Stimulated activated CD4-positive, alpha-beta T cell treated with anti-CD3 and anti-CD28 coated beads, TNF-alpha, amount 100 ng/mL, for 24 hours (primary cell): ENCODE data around the gene FBN2.

Experiments used
- DNase-seq, 3 experiments: peaks; one replicate each; pipeline ENCODE4 v3.0.0-alpha.2; 2020; ENCODE audit warnings: low read depth in 3 of 3

The FBN2 gene

DNA sequence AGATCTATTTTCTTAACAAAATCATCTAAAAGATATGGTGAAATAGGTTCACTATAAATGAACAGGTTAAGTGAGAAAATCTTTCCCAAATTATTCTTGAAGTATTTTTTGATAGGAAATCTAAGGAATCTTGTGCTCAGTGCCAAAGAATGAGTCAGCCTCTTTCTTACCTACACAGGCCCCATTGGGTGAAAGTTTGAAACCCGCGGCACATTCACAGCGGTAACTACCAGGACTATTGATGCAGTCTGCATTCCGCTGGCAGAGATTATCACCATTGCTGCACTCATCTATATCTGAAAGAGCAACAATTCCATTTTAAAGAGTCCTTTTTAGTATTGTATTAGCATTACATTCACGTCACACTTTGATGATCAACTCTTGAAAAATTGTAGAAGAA lies 232.7 kb downstream of the FBN2 start:
- DNase-seq, result no peak

DNA sequence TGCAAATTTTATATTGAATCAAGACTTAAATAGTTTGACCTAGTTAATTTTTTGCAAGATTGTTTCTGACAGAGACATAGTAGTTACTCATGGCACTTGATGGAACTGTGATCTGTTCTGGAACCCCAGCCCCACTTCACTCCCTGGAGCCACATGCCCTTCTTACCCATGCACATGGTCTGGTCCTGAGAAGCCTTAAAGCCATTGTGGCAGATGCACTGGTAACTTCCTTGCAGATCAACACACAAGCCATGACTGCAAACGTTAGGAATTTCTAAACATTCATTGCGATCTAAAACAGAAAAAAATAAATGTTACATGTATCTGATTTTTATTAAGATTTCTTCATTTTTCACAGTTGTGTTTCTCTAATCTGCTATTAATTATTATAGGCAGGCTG lies 233.3 kb downstream of the FBN2 start:
- DNase-seq, result no peak

DNA sequence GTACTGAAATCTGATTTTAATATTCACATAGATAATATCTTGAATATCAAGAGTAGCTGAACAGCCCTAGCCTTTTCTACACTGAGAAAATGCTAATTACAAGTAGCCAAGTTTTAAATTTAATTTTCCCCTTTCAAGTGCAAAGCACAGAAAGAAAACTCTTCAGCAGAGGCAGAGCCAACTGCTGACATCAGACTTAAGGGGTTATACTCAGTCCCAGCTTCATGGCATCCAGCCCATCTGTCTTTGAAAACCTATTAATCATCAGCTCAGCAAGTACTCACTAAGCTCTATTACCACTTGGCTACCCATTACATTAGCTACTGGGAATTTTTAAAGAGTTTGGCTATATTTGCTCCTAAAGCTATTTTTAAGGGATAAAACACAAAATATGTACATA lies 234.0 kb downstream of the FBN2 start:
- DNase-seq, result no peak

DNA sequence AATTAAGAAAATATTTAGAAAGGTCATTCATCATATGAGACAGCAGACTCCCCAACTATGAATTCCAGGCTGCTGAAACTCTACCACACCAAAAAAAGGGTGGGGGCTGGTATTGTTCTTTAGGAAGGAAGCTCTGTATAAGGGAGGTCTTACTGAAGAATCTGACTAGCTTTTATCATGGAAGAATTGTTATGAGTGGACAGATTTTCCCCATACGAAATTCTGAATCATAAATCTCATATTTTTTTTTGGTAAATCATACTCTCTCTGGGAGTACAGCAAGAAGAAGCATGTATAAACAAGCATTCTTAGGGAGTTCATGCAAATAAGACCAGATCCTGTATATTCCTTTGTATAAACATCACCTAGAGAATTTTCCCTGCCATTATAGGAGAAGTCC lies 234.5 kb downstream of the FBN2 start:
- no peak for DNase-seq

DNA sequence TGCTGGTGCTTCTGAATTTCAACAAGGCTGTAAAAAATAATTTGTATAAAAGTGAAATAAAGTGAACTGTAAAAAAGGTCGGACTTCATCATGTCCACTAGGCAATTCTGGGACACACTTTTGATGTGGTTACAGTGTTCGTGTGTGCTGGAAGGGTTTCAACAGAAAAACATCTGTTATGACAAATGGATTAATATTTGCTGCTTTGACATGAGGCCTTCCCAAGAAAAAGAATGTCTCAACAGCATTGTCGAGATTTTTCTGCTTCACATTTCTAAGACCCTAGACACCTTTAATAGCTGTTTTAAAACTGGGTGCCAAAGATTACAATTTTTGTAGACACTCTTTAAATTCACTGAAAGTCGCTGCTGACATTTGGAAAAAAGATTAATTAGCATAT lies 237.9 kb downstream of the FBN2 start:
- no peak for DNase-seq

DNA sequence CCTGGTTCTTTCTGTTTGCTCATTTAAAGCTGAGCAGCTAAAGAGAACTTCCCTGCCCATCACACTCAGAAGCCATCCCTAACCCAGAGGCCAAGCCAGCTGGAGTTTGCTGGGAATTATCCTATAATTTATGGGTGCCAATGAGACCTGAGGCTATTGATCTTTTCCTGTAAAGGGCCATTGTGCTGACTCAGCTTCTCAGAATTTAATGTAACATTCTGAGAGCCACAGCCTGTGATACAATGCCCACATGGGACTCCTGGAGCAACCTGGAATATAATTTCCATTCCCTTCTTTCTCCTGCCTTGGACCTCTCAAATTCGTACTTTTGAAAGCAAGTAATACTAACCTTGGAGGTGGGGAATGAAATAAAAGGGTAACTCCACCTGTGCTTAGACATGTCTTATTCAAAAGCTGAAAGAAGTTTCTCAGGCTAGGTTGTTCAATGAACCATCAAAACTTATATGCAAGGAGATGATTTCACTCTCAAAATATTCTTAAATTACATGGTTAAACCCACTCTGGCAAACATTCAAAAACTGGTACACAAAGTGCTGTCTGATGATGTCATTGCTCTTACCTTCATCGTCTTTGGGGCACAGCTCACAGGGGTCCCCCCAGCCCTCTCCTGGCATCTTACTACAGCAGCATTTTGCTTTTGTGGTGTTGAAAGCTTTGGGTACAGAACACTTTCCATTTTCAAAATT lies 247.7 kb downstream of the FBN2 start:
- no peak for DNase-seq

DNA sequence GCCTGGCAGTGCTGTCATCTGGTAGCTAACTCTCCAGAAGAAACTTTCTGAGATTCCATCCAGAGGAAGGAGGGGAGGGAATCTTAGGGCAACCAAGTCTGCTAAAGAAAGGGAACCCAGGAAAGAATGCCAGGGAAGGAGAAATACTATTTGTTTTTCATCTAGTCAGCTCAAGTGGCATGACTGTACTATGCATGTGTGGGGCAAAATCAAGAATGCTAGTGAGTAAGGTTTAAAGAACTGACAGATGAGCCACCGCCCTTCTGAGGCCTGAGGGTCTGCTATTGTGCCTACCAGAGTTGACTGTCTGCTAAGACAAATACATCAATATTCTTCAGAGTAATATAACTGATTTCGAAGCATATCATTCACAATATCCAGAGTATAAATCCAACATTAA lies 250.3 kb downstream of the FBN2 start:
- no peak for DNase-seq

DNA sequence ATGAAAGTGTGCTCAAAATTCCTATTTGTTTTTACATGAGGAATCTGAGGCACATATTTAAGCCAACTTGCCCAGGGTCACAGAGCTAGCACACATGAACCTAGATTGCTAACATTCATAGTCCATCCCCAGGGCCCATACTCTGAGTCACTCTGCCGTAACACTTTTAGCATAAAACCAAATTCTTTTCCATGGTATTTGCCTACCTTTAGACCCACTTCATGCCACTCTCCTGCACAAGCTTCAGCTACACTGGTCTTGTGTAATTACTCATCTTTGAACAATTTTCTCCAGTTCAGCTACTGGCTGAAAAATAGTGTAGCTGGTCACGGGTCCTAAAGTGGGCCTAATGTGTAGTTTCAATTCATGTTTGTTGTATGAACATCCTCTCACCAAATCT lies 253.8 kb downstream of the FBN2 start:
- no peak for DNase-seq

DNA sequence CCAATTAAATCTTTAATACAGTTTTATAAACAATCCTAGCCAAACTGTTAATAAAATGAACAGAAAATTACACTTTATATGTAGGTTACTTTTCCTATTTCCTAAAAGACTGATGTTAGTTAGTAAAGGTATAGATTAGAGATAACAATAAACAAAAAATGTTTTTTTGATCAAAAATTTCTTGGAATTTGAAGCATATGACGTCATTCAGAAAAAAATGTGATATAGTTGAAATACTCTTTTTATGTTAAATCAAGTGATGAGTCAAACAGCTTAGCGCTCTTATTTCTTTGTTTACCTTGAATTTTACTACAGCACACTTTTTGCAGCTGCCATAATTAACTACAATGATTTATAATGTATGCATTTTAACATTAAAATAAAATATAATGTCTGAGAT lies 258.7 kb downstream of the FBN2 start:
- DNase-seq, result no peak

DNA sequence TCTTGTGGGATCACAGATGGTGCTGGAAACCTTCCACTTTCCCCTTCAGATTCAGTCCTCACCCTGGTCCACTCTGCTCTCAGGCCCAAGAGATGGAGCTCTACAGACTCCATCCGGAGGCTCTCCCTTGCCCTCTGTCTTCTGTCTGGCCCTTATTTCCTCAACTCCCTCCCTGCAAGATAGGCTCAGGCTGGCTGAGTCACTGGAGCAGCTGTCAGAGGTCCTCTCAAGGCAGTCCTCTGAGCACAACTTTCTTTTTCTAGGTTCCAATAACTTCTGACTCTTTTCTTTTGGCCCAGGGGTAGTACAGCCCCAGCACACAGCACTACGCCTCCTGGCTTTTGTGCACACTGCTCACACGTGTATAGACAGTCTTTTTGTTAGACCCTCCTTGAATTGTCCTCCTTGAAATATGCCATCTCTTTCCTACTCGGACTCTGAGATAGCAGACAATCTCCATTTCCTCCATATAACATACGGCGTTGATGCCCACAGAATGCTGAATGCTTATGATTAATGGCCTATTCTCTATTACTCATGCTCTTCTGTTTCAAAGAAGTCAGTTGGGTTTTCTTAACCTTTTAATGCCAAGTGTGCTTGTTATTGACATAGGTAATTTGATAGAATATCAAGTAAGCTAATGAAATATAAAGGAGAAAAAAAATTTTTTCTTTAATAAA lies 261.4 kb downstream of the FBN2 start:
- DNase-seq, result no peak

DNA sequence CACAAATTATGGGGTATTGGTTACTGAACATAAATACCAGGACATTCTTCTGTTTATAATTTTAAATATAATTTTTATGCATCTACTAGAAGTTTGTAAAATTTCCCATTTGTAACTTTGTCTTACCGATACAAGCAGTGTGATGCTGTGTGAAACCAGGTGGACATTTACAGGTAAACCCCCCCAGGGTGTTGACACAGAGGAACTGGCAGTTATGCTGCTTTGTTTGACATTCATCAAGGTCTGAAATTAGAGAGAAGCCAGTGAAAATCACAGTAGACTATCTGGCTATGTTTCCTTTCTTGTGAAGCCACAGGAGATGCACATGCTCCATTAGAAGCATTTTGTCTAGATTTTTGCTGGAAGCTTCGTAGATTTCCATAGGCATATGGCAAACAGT lies 263.6 kb downstream of the FBN2 start:
- DNase-seq, result no peak

DNA sequence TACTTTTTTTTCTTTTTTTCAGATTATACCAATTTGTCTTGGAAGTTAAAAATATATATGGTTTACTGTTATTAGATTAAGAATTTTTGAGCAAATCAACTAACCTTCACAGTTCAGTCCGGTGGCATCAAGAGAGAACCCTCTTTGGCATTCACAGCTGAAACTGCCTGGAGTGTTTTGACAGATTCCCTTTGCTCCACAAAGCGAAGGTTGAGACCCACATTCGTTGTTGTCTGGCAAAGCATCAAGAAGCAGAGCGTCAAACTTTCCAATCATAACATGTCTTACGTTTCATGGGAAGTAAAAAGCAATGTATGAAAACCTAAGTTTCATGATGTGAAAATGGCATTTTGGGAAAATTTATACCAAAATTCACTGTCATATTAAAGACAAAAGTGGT lies 264.3 kb downstream of the FBN2 start:
- DNase-seq, result no peak

DNA sequence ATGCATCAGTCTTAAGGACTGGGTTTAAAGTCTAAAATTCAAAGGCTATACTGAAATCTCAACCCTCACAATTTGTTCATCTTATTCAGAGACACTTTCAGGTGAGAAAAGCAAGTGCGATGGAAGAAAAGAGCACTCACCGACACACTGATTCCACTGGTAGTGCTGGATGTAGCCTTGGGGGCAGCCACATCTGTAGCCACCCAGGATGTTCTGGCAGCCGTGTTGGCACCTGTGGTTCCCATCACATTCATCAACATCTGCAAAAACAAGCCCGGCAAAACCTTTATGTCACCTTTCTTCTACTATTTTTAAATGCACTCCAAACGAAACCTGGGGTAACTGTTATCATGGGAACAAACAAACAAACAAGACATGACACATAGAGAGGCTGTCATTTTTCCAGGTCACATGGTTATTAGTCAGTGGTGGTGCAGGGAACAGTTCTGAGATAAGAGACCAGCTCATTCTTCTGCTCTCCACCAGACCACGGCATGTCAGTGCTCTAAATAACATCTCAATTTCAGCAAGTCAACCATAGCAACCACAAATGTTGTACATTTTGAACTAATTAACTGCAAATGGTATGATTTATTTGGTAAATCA lies 266.1 kb downstream of the FBN2 start:
- no peak for DNase-seq

DNA sequence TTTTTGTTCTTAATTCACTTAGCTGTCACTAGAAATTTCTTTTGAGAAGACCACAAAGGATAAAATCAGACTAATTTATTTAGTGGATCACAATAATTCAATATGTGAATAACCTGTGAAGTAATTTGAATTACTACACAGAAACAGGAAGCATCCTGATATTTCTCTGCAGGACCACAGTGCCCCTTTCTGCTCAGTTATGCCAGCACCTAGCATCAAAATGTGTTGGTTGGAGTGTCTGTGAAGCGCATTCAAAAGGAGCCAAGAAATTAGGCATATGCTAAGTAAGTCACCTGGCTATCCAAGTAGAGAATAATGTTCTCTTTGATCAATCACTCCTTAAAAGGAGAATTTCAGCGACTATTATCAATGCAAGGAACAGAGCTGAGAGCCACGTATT lies 267.0 kb downstream of the FBN2 start:
- DNase-seq, result no peak

DNA sequence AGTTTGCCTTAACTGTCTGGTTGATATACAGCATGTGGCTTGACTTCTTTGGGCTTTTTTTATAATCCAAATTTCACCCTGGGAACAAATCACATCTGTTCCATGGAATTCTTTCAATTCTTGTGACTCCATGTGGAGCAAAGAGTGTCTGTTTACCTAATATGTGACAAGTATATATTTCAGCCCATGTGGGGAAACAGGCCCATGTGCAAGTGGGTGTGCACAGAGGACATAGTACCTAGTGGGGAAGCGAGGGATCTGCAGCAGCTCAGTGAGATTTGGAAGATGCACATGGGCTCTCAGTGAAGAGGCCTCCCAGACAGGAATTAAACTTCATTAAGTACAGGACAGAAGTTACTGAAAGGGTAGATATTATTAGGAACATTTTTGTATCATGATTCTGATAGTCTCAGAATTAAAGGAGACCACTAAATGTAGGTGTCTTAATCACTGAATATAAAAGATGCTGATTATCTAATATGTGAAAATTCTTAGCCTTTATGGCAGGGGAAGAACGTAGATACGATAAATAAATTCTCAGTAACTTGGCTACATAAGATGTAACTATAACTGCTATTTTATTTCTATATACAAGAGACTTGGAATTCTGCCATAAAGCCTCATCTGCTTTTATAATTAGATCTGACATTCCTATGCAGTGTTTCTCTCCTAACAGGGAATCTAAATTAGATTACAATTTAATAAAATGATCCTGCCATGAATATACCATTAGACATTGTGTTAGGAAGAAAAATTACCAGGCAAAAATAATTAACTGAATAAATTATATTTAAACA lies 273.3 kb downstream of the FBN2 start:
- DNase-seq, result no peak

DNA sequence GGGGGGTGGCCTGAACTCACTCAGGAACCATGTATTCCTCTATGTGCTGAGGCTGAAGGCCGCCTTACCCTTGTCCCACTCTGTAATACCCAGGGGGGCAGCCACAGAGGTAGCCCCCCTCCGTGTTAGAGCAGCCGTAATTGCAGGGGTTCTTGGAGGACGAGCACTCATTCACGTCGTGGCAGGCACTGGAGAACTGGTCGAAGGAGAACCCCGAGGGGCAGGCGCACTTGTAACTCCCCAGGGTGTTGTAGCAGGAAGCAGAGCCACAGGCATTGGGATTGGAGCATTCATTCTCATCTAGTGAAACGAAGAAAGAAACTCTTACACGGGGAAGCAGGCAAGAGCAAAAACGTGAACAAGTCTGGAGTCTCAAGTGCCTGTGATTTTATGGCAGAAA lies 274.7 kb downstream of the FBN2 start:
- DNase-seq, result no peak

DNA sequence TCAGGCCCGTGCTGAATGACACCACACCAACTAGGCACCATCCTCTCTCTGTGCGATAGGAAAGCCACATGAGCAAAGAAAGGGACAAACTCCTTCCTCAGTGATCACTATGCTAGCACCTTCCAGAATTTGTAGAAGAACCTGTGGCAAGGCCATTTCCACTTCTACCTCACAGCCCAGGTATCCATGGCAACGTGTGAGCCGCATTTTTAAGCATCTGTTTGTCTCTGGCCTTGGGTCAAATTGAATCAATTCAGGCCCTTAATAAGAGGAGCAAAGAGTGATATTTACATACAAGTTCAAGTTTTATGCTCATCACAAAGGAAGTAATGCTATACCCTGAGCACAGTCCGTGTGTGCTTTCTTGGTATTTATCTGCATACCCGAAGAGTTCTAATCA lies 275.1 kb downstream of the FBN2 start:
- no peak for DNase-seq

DNA sequence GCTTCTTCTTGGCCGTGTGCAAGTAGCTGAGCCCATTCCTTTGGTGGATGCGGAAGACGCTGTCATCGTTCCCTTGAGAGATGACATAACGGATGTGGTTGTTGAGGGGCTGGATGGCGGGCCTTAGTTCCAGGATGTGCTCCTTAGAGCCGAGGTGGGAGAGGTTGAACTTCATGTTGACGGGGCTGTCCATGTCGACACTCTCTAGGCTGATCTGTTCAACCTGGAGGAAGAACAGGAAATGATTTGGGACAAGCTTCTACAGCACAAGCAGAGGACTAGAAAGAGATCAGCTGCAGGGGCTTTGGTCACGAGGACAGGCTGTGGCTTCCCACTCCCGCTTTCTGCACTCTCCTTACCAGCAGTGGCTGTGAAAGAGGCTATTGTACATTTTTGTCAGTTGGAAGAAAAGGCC lies 278.4 kb downstream of the FBN2 start:
- no peak for DNase-seq

DNA sequence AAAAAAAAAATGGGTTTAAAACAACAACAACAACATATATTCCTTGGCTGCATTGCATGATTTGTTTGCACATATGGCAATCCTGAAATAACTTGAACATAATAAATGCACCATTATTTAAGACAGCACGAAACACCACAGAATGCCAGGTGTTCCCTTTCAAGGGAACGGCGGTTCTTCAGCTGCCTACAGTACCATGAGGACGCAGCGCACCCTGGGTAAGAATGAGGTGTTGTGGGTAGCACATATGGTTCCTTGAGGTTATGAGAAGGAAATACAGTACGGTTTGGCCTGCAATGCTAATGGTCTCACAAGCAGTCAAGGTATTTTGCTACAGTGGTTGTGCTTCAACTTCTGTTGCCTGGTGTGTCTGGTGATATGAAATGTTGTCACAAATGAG lies 279.7 kb downstream of the FBN2 start:
- no peak for DNase-seq

DNA sequence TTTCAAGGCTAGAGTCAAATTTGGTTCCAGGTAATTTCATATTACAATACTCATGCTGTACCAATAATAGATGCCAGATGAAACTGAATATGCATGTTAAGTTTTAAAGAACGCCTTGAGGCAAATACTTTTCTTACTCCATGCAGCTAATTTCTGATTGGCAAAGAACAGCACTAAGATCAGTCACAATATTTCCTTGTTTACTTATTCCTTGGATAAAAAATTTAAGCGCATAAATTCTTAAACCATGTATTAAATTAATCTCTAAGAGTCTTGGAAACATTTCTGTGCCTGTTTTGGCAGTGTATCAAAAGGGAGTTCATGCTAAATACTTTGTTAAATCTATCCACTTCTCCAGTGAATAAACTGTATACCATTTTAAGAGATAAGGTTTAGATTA lies 281.0 kb downstream of the FBN2 start:
- no peak for DNase-seq

DNA sequence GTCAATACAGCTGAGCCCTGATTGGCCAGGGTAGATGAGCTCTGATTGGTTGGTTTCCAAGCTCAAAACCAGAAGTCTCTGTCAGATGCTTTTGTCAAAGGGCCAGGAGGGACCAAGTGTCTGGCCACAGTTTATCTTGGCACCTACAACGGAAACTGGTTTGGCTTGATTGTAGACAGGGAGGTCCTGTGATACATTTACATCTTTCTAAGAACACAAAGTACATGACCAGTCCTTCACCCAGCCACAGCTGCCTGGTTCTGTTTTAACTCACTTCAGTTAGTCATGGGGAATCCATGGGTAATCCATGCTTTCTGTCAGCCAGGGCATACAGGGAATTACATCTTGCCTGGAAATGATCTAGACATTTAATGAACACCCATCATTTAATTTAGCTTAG lies 283.3 kb downstream of the FBN2 start:
- no peak for DNase-seq

DNA sequence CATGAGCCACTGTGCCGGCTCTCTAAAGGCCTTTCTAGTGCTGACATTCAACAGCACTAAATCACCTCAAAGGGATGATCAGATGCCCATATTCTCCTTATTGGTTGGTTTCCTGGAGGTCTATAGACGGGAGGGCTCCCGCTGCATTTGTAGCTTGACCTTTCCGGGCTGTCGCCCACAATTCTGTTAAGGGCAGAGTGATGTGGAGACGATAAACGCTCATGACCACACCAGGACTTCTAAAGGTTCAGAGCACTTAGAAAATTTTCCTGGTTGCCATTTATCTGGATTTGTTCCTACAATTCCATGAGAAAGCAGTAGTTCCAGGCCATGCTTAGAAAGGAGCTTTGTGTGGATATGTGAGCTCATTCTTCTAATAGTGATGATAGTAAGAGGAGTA lies 284.2 kb downstream of the FBN2 start:
- no peak for DNase-seq

DNA sequence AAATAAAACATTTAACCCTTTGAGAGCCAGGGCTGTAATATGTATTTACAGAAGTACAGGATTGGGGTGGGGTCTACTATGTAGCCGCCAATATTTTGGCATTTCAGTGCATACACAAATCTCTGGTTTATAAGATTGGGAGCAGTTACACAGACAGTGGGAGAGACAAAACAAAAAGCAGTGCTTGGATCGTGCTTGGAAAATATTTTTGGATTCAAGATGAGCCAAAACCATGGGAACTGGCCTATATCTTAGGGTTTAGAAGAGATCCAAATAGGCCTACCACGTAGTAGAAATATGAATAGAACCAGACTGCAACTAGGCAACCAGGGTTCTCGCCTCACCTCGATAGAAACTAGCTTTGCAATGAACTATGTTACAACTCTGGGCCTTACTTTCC lies 284.9 kb downstream of the FBN2 start:
- no peak for DNase-seq
